Measurements from ENCODE around the gene CRHBP. TPM values are rescaled to one million over a fixed set of nuclear protein-coding genes. Genes with fewer than 3 reads are reported as not detected.

CRHBP gene
- total RNA-seq, 2 donors from 2014 or later, result 0.26 to 0.66 TPM

- WGBS, 2 donors, result 81 to 94% methylated on average over 2 of the region's 2 CpGs
- DNase-seq (no peak), ATAC-seq (no peak)
- Histone ChIP-seq H3K4me1 (no peaks in the 10 kb centered on the region), H3K36me3 (replicated peaks in 1 of 2; ENCODE audit: insufficient read depth in 1 of 2, low read depth in 2 of 2) (no peaks in the 10 kb centered on the region), H3K27ac (no peak overlapping the region), H3K9me3 (no peaks in the 10 kb centered on the region), H3K27me3 (no peaks in the 10 kb centered on the region), H3K4me3 (no peak overlapping the region)
- intact Hi-C loops (cut with DNase I), result no loop called here
- TF ChIP-seq CTCF (IDR thresholded peaks at IDR 0.05) (no peak), POLR2A (IDR thresholded peaks at IDR 0.05) (no peak)
Observed at GRCh38 chr5:76946090-76946489, 6.8 kb upstream of the CRHBP start.

DNA sequence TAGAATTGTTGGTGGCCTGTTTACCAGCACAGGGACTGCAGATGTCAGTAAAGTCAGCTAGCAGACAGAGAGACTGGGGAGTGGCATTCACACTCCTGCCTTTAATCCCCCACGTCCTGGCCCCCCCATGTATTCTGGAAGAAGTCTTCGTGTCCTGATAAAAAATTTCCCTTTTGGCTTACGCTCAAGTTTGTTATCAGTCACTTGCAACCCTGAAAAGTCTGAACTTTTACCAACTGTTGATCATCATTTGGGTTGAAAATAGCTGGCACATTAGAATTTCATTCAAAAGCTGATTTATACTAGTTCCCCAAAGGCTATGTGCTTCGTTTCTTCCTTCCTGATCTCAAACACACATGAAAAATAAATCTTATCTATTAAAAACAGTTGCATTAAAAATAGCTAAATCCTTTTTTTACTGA, 5.8 kb upstream of the CRHBP start:
- DNase-seq (no peak), ATAC-seq (no peak)
- Histone ChIP-seq H3K27me3 (no peaks in the 10 kb centered on the region), H3K4me1 (no peaks in the 10 kb centered on the region), H3K27ac (no peak overlapping the region), H3K4me3 (no peak overlapping the region), H3K36me3 (replicated peaks in 1 of 2; ENCODE audit: insufficient read depth in 1 of 2, low read depth in 2 of 2) (no peaks in the 10 kb centered on the region), H3K9me3 (no peaks in the 10 kb centered on the region)
- 29 to 45% methylated on average over 4 of the region's 4 CpGs for WGBS, 2 donors
- intact Hi-C loops (cut with DNase I), result no loop called here
- TF ChIP-seq CTCF (IDR thresholded peaks at IDR 0.05) (no peak), POLR2A (IDR thresholded peaks at IDR 0.05) (no peak)

- ATAC-seq, result no peak
- intact Hi-C loops (cut with DNase I), result no loop called here
- WGBS, 2 donors, result 0 to 1% methylated on average over 6 to 81 of the region's 81 CpGs
Observed at GRCh38 chr5:76953551-76954382, 922 bp downstream of the CRHBP start.

GRCh38 chr5:76954383-76954763, 1.5 kb downstream of the CRHBP start:
- Histone ChIP-seq H3K36me3 (replicated peaks in 1 of 2; ENCODE audit: insufficient read depth in 1 of 2, low read depth in 2 of 2) (no peaks in the 10 kb centered on the region), H3K27me3 (no peaks in the 10 kb centered on the region), H3K27ac (no peak overlapping the region), H3K4me3 (no peak overlapping the region), H3K9me3 (no peaks in the 10 kb centered on the region), H3K4me1 (peaks cover 13% of the 10 kb centered on the region)
- TF ChIP-seq CTCF (IDR thresholded peaks at IDR 0.05), result no peak
- no peak for TF ChIP-seq POLR2A (IDR thresholded peaks at IDR 0.05)
- no peak for ATAC-seq
- no peak for DNase-seq
- intact Hi-C loops (cut with DNase I), result no loop called here
- 4% methylated on average over 25 of the region's 25 CpGs; no CpG with 5 or more reads in 1 of the 2 donors for WGBS, 2 donors

More at GRCh38 chr5:76953551-76954382, 922 bp downstream of the CRHBP start:
- no peaks in the 10 kb centered on the region for H3K9me3 ChIP-seq
- no peak overlapping the region for H3K27ac ChIP-seq
- H3K4me1 ChIP-seq, result peaks cover 13% of the 10 kb centered on the region
- no peaks in the 10 kb centered on the region for H3K27me3 ChIP-seq
- TF ChIP-seq CTCF (IDR thresholded peaks at IDR 0.05), result no peak
- no peak for TF ChIP-seq POLR2A (IDR thresholded peaks at IDR 0.05)
- H3K4me3 ChIP-seq, result no peak overlapping the region
- no peaks in the 10 kb centered on the region for H3K36me3 ChIP-seq (replicated peaks in 1 of 2; ENCODE audit: insufficient read depth in 1 of 2, low read depth in 2 of 2)
- DNase-seq, result no peak

- Histone ChIP-seq H3K9me3 (no peaks in the 10 kb centered on the region), H3K27me3 (no peaks in the 10 kb centered on the region), H3K27ac (no peak overlapping the region), H3K4me3 (no peak overlapping the region), H3K4me1 (peaks cover 13% of the 10 kb centered on the region), H3K36me3 (replicated peaks in 1 of 2; ENCODE audit: insufficient read depth in 1 of 2, low read depth in 2 of 2) (no peaks in the 10 kb centered on the region)
- DNase-seq (no peak), ATAC-seq (no peak)
- intact Hi-C loops (cut with DNase I), result no loop called here
- TF ChIP-seq POLR2A (IDR thresholded peaks at IDR 0.05), result no peak
- TF ChIP-seq CTCF (IDR thresholded peaks at IDR 0.05), result no peak
- WGBS, 2 donors, result 77 to 79% methylated on average over 2 of the region's 2 CpGs
Observed at GRCh38 chr5:76956033-76956432, 3.2 kb downstream of the CRHBP start.

Measured in body of pancreas (tissue), 4 donors.